GM23248 (cell line): ENCODE data around the gene ACP3.

Experiments used
- EZH2 ChIP-seq: fragments of 200-600 bp; sonication (generic); IDR thresholded peaks from 2 replicates; pipeline ENCODE4 v1.6.1; 2018; ENCODE audit warnings: antibody characterized with exemption, mild to moderate bottlenecking; ENCODE audit not compliant: insufficient read depth, poor library complexity, severe bottlenecking
- EZH2phosphoT487 ChIP-seq: fragments of 200-600 bp; sonication (generic); IDR thresholded peaks from 2 replicates; pipeline ENCODE4 v1.6.1; 2018; ENCODE audit warnings: antibody characterized with exemption, moderate library complexity, mild to moderate bottlenecking, low read depth; ENCODE audit not compliant: insufficient read depth

DNA sequence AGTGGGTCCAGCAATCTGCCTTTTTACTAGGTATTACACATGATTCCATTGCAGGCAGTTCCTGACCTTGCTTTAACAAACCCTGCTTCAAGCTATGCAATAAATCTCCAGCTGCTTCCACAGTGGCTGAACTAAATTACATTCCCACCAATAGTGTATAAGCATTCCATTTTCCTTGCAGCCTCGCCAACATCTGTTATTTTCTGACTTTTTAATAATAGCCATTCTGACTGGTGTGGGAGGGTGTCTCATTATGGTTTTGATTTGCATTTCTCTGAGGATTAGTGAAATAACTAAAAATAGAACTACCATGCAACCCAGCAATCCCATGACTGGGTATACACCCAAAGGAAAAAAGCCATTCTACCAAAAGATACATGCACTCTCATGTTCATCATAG lies 63.7 kb downstream of the ACP3 start:
- TF ChIP-seq EZH2 (no peak), EZH2phosphoT487 (no peak)
